Measurements from ENCODE around the gene C1orf94. TPM values are rescaled to one million over a fixed set of nuclear protein-coding genes. Genes with fewer than 3 reads are reported as not detected.
A peak's percentile ranks its signal among the peaks of the same experiment; 100 is the strongest.

Gene C1orf94
- total and polyA plus RNA-seq, 8 donors, result not detected

DNA sequence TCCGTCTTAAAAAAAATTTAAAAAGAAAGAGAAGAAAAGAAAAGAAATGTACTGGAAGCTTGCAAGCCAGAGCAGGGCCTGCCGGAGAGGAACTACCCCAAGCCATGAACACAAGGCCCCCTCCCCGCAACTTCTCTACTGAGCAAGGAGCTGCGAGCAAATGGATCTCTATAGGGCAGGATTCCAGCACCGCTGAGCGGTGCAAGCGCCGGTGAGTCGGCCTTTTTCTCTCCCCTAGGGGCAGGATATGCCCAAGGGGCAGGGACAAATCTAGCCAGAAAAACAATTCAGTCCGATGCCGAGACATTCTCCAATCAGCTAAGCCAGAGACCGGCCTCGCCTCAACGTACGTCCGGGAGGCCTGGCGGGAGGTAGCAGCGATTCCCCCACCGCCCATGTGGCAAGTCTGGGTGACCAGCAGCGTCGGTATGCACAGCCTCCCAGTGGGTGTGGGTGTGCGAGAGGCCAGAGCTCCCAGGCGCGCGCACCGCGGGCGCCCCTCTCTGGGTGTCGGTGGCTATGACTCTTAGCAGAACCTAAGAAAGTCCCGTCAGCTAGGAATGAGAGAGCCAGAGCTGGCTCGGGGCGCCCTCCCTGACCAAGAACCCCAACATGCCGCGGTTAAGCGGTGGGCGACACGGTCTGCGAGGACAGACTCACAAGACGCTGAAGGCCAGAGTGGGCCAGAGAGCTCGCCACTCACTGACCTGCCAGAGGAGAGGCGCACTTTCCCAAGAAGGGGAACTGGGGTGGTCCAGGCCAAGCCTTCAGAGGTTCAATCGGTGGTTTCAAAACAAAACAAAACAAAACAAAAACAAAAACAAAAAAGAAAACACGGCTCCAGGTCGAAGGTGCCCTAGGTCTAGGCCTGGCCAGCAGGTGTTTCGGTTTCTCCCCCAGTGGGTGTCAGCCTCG, 13.6 kb upstream of the C1orf94 start:
- H3K9me3 ChIP-seq, result no peaks in the 10 kb centered on the region
- TF ChIP-seq POLR2A (IDR thresholded peaks at IDR 0.05) (no peak), EP300 (IDR thresholded peaks at IDR 0.05) (no peak), POLR2AphosphoS5 (IDR thresholded peaks at IDR 0.05) (peak in 1 of 3 donors; percentile 25)
- TF ChIP-seq, protein P1, sequence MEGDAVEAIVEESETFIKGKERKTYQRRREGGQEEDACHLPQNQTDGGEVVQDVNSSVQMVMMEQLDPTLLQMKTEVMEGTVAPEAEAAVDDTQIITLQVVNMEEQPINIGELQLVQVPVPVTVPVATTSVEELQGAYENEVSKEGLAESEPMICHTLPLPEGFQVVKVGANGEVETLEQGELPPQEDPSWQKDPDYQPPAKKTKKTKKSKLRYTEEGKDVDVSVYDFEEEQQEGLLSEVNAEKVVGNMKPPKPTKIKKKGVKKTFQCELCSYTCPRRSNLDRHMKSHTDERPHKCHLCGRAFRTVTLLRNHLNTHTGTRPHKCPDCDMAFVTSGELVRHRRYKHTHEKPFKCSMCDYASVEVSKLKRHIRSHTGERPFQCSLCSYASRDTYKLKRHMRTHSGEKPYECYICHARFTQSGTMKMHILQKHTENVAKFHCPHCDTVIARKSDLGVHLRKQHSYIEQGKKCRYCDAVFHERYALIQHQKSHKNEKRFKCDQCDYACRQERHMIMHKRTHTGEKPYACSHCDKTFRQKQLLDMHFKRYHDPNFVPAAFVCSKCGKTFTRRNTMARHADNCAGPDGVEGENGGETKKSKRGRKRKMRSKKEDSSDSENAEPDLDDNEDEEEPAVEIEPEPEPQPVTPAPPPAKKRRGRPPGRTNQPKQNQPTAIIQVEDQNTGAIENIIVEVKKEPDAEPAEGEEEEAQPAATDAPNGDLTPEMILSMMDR (IDR thresholded peaks at IDR 0.05), result peak in 5 of 7 experiments; percentile 30 to 54 (median 50)
- peaks cover 0 to 98% (median 60%) of the 10 kb centered on the region in 3 donors for H3K27me3 ChIP-seq
- H3K36me3 ChIP-seq, result no peaks in the 10 kb centered on the region
- DNase-seq, result peak; percentile 42 to 84
- H3K4me3 ChIP-seq, result peak overlapping the region; percentile 34 to 55 (median 44)
- H3K4me1 ChIP-seq, result peaks cover 32 to 49% (median 42%) of the 10 kb centered on the region in 4 donors
- intact Hi-C loops (cut with DNase I; ENCODE audit: low total_unique reads), result no loop called here
- no peak overlapping the region for H3K27ac ChIP-seq
- 2 to 4% (median 3%) methylated on average over 29 to 46 of the region's 46 CpGs for WGBS, 5 donors

DNA sequence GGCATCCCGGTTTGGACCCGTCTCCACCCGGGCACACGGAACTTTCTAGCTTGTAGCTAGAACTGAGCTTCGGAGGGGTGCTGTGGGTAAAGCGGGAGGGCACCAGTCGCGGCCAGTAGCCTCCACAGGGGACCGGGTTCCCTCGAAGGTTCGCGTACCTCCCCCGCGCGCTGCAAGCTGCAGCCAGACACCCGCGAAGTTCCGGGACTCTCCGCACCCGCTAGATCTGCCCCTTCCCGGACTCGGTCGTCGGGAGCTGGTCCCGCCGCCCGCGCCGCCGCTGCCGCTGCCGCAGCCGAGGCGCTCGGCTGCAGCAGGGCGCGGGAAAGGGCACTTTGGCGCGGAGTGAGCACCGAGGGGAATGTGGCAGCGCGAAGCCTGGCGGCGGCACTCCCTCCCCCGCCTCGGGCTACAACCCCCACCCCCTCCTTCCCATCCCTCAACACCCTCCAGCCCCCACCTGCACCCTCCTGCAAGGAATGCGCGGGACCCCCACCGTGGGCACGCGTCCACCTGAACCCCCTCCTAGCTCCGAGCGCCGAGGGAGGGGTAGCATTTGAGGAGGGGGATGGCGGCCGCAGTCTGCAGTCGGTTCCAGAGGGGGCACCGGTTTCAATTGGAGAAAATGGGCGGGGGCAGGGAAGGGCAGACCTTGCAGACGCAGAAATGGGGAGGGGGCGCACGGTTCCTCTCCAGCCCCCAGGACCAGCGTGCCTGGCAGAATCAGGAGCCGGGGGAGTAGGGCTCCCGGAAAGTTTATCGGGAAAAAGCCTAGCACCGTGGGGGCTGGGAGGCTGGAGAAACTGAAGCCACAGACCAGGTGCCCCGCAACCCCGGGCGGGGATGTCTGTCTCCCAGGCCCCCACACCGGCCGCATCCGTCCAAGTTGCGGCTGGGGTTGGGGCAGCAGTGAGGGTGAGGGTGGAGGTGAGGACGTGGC, 12.6 kb upstream of the C1orf94 start:
- H3K36me3 ChIP-seq, result no peaks in the 10 kb centered on the region
- H3K27me3 ChIP-seq, result peaks cover under 1 to 98% (median 60%) of the 10 kb centered on the region in 3 donors
- TF ChIP-seq, protein P1 (IDR thresholded peaks at IDR 0.05), result no peak
- TF ChIP-seq POLR2A (IDR thresholded peaks at IDR 0.05) (no peak), POLR2AphosphoS5 (IDR thresholded peaks at IDR 0.05) (no peak), EP300 (IDR thresholded peaks at IDR 0.05) (no peak)
- 1 to 2% (median 2%) methylated on average over 34 to 75 of the region's 75 CpGs for WGBS, 5 donors
- peaks cover 32 to 49% (median 42%) of the 10 kb centered on the region in 4 donors for H3K4me1 ChIP-seq
- H3K4me3 ChIP-seq, result peak overlapping the region; percentile 34 to 55 (median 44)
- no peak overlapping the region for H3K27ac ChIP-seq
- no peaks in the 10 kb centered on the region for H3K9me3 ChIP-seq
- peak in 1 of 2 donors; percentile 30 for DNase-seq
- intact Hi-C loops (cut with DNase I; ENCODE audit: low total_unique reads), result no loop called here

DNA sequence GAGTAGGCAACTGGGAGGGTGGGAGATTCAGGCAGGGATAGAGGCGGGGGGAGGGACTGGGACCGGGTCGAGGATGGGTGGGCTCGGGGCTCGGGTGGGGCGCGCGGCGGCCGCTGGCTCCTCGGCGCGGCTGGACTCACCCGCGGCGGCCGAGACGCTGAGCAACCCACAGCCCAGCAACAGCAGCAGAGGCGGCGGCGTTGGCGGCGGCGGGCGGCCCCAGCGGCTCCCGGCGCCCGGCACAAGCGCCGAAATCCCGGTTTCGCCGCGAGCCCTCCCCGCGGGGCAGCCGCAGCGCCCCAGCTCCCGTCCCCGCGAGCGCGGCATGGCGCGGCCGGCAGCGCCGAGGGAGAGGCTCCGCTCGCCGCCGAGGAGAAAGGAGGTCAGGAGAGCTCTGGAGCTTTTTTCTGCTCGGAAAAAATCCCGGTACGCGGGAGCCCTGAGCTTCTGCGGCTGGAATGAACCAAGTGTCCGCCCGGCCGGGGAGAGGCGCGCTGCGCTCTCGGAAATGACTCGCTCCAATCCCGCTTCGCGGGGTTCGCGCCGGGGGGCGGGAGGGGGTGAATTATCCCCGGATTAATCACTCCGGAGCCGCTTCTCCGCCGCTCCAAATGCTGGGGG, 11.8 kb upstream of the C1orf94 start, which contains the start of gene CSMD2:
TSS of gene CSMD2 (minus strand) at position 460 of the 621 bp plus-strand sequence. CDS start at position 327, 133 bp downstream.
- Histone ChIP-seq H3K27me3 (peaks cover 4 to 98% (median 60%) of the 10 kb centered on the region in 3 donors), H3K27ac (peak within 1 kb of the TSS in 2 of 5 donors; percentile 44 to 67)

More for the DNA sequence above, 11.8 kb upstream of the C1orf94 start, which contains the start of gene CSMD2:
- peak in 1 of 2 donors; percentile 74 for DNase-seq
- WGBS, 5 donors, result 0 to 9% (median 1%) methylated on average over 37 to 78 of the region's 78 CpGs
- TF ChIP-seq EP300 (IDR thresholded peaks at IDR 0.05), result no peak
- TF ChIP-seq, protein P1 (IDR thresholded peaks at IDR 0.05), result no peak
- TF ChIP-seq POLR2AphosphoS5 (IDR thresholded peaks at IDR 0.05), result no peak
- TF ChIP-seq POLR2A (IDR thresholded peaks at IDR 0.05), result no peak
- H3K9me3 ChIP-seq, result no peaks in the 10 kb centered on the region
- H3K36me3 ChIP-seq, result no peaks in the 10 kb centered on the region
- H3K4me3 ChIP-seq, result peak within 1 kb of the TSS; percentile 34 to 55 (median 44)
- intact Hi-C loops (cut with DNase I; ENCODE audit: low total_unique reads), result no loop called here
- peaks cover 32 to 49% (median 42%) of the 10 kb centered on the region in 4 donors for H3K4me1 ChIP-seq

All from stomach (tissue), 9 donors.